GM23248 (cell line): ENCODE data around the gene OR6C1.

Experiments used
- EZH2 ChIP-seq: fragments of 200-600 bp; sonication (generic); IDR thresholded peaks from 2 replicates; pipeline ENCODE4 v1.6.1; 2018; ENCODE audit warnings: antibody characterized with exemption, mild to moderate bottlenecking; ENCODE audit not compliant: insufficient read depth, poor library complexity, severe bottlenecking
- EZH2phosphoT487 ChIP-seq: fragments of 200-600 bp; sonication (generic); IDR thresholded peaks from 2 replicates; pipeline ENCODE4 v1.6.1; 2018; ENCODE audit warnings: antibody characterized with exemption, moderate library complexity, mild to moderate bottlenecking, low read depth; ENCODE audit not compliant: insufficient read depth

DNA sequence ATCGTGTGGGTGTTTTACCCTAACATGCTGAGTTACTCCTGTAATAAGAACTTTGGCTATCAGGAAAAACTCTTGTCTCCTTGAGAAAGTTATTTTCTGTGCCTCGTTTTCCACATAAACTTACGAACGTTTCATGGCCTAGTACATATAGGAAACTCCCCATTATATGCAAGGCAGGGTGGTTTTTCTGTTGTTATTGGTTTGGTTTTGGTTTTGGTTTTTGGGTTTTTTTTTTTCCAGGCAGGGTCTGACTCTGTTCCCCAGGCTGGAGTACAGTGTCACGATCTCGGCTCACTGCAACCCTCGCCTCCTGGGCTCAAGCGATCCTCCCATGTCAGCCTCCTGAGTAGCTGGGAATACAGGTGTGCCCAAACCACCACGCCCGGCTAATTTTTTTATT is 21.9 kb downstream of the OR6C1 start:
- TF ChIP-seq EZH2phosphoT487, result no peak
- no peak for TF ChIP-seq EZH2
